Gastroesophageal sphincter (tissue), 3 donors: Measurements from ENCODE around the gene GRID1.

Source experiments
- POLR2A ChIP-seq, 2 donors: fragments of 450-650 bp; IDR thresholded peaks; one replicate each; pipeline ENCODE4 v1.6.1; 2017; ENCODE audit warnings: antibody characterized with exemption in 2 of 2, mild to moderate bottlenecking in 2 of 2, moderate library complexity in 1 of 2
- TF ChIP-seq, protein P1 (sequence below), 4 experiments: fragments of 200-600 bp in 2 of 4; fragments of 450-650 bp in 2 of 4; sonication (generic) in 1 of 4; IDR thresholded peaks; one replicate each; pipeline ENCODE4 v1.5.1; 2017 to 2019; ENCODE audit warnings: antibody characterized with exemption in 4 of 4, mild to moderate bottlenecking in 2 of 4, moderate library complexity in 2 of 4

- TF ChIP-seq, protein P1, sequence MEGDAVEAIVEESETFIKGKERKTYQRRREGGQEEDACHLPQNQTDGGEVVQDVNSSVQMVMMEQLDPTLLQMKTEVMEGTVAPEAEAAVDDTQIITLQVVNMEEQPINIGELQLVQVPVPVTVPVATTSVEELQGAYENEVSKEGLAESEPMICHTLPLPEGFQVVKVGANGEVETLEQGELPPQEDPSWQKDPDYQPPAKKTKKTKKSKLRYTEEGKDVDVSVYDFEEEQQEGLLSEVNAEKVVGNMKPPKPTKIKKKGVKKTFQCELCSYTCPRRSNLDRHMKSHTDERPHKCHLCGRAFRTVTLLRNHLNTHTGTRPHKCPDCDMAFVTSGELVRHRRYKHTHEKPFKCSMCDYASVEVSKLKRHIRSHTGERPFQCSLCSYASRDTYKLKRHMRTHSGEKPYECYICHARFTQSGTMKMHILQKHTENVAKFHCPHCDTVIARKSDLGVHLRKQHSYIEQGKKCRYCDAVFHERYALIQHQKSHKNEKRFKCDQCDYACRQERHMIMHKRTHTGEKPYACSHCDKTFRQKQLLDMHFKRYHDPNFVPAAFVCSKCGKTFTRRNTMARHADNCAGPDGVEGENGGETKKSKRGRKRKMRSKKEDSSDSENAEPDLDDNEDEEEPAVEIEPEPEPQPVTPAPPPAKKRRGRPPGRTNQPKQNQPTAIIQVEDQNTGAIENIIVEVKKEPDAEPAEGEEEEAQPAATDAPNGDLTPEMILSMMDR (IDR thresholded peaks at IDR 0.05): no peak
- no peak for TF ChIP-seq POLR2A (IDR thresholded peaks at IDR 0.05)
Measured at GRCh38 chr10:86160890-86161585, 205.6 kb downstream of the GRID1 start.
